HCT116 (cell line): ENCODE data around the gene RANBP17. TPM values are rescaled to one million over a fixed set of nuclear protein-coding genes. Genes with fewer than 3 reads are reported as not detected.
"Not testable (repeated sequence)": the region's sequence is repeated elsewhere in the genome, so short reads cannot be mapped to it uniquely, and the experiment has no call there.

Experiments
- ATAC-seq: fragments of 200-7000 bp; cut with Tn5 transposase; 2 replicates; pipeline ENCODE4 v1.9.1; 2020; ENCODE audit warnings: mild to moderate bottlenecking, moderate library complexity
- BruUV-seq: library from RNA; stranded (reverse); fragments of 400-500 nt; replicated peaks from 2 replicates; lab custom pipeline; 2021; lab: Mats Ljungman, UMichigan
- CTCF ChIA-PET: fragments of 300-600 bp; sonication (Branson Sonifier 250); formaldehyde crosslinking; loops from one replicate; lab custom pipeline; 2021; ENCODE audit warnings: antibody characterized with exemption; lab: Charles Lee
- POLR2A ChIA-PET: fragments of 300-600, 350-600 bp; sonication (Branson Sonifier 250); formaldehyde crosslinking; loops from one replicate; lab custom pipeline; 2021; ENCODE audit warnings: antibody characterized with exemption; lab: Charles Lee
- RAD21 ChIA-PET, 2 experiments: fragments of 300-600 bp; sonication (Branson Sonifier 250); formaldehyde crosslinking; loops; one replicate each; lab custom pipeline; 2023; ENCODE audit warnings: low total read pairs in 2 of 2; ENCODE audit not compliant: uncharacterized antibody in 2 of 2, unreplicated experiment in 2 of 2, low non-redundant PET in 1 of 2; lab: Charles Lee
- DNase-seq: peaks from one replicate; pipeline ENCODE4 v3.0.0-alpha.2; 2010; ENCODE audit warnings: low read depth, low spot score
- H2AFZ ChIP-seq: fragments of 200-600 bp; shearing (Covaris generic), sonication (generic); 2 replicates; pipeline ENCODE4 v1.6.1; 2017; ENCODE audit warnings: low read depth, mixed run types, mixed read lengths, antibody characterized with exemption, low read length; ENCODE audit not compliant: poor library complexity, severe bottlenecking
- H3K27ac ChIP-seq: 2 replicates; pipeline ENCODE4 v1.5.1; 2012; ENCODE audit warnings: low read depth, low read length
- H3K27me3 ChIP-seq: fragments of 200-600 bp; sonication (generic); 2 replicates; pipeline ENCODE4 v1.6.1; 2016; ENCODE audit warnings: mixed run types, low read length, mixed read lengths; ENCODE audit not compliant: insufficient read depth
- H3K36me3 ChIP-seq, 2 experiments: fragments of 200-500 bp in 1 of 2; fragments of 200-600 bp in 1 of 2; sonication (Bioruptor generic) in 1 of 2; sonication (generic) in 1 of 2; 2 replicates each; pipeline versions ENCODE4 v1.5.1 to v1.6.1; 2014 to 2016; ENCODE audit warnings: low read length in 2 of 2, inconsistent platforms in 1 of 2, mixed read lengths in 1 of 2, mixed run types in 1 of 2; ENCODE audit not compliant: insufficient read depth in 2 of 2, control insufficient read depth in 1 of 2
- H3K4me1 ChIP-seq, 2 experiments: fragments of 200-600 bp in 1 of 2; sonication (generic) in 1 of 2; 2 replicates each; pipeline versions ENCODE4 v1.5.1 to v1.6.1; 2012 to 2017; ENCODE audit warnings: low read length in 2 of 2, inconsistent platforms in 1 of 2, mild to moderate bottlenecking in 1 of 2, mixed read lengths in 1 of 2, mixed run types in 1 of 2, moderate library complexity in 1 of 2; ENCODE audit not compliant: insufficient read depth in 2 of 2, control insufficient read depth in 1 of 2
- H3K4me2 ChIP-seq: fragments of 200-600 bp; sonication (generic); 2 replicates; pipeline ENCODE4 v1.6.1; 2017; ENCODE audit warnings: mixed run types, low read length, mixed read lengths
- H3K4me3 ChIP-seq, 2 experiments: fragments of 200-600 bp in 1 of 2; sonication (generic) in 1 of 2; replicated peaks in 1 of 2; 2 replicates each; pipeline ENCODE4 v1.5.1; 2011 to 2016; ENCODE audit warnings: low read length in 2 of 2, control low read depth in 1 of 2, low read depth in 1 of 2, mild to moderate bottlenecking in 1 of 2, mixed read lengths in 1 of 2, mixed run types in 1 of 2
- H3K79me2 ChIP-seq: fragments of 200-600 bp; sonication (generic); 2 replicates; pipeline ENCODE4 v1.6.1; 2017; ENCODE audit warnings: mild to moderate bottlenecking, mixed run types, low read length, moderate library complexity, mixed read lengths; ENCODE audit not compliant: insufficient read depth
- H3K9ac ChIP-seq: fragments of 200-600 bp; sonication (generic); 2 replicates; pipeline ENCODE4 v1.6.1; 2016; ENCODE audit warnings: low read length, mixed read lengths
- H3K9me2 ChIP-seq: fragments of 200-600 bp; sonication (generic), shearing (Covaris generic); 2 replicates; pipeline ENCODE4 v1.6.1; 2017; ENCODE audit warnings: mixed run types, mild to moderate bottlenecking, moderate library complexity; ENCODE audit not compliant: insufficient read depth
- H3K9me3 ChIP-seq, 2 experiments: fragments of 200-500 bp in 1 of 2; fragments of 200-600 bp in 1 of 2; sonication (Bioruptor generic) in 1 of 2; sonication (generic) in 1 of 2; 2 replicates each; pipeline ENCODE4 v1.6.1; 2014 to 2017; ENCODE audit warnings: low read length in 2 of 2, mixed read lengths in 2 of 2, inconsistent platforms in 1 of 2, low read depth in 1 of 2, mild to moderate bottlenecking in 1 of 2, mixed run types in 1 of 2, moderate library complexity in 1 of 2; ENCODE audit not compliant: control insufficient read depth in 1 of 2, insufficient read depth in 1 of 2
- H4K20me1 ChIP-seq: fragments of 200-600 bp; sonication (generic), shearing (Covaris generic); 2 replicates; pipeline ENCODE4 v1.6.1; 2017; ENCODE audit warnings: mixed run types, mild to moderate bottlenecking, moderate library complexity; ENCODE audit not compliant: insufficient read depth
- ATF3 ChIP-seq: IDR thresholded peaks from 2 replicates; pipeline ENCODE4 v1.6.1; 2012
- CBX3 ChIP-seq: IDR thresholded peaks from 2 replicates; pipeline ENCODE4 v1.6.1; 2012; ENCODE audit warnings: low read depth
- CTCF ChIP-seq, 3 experiments: fragments of 200-600 bp in 1 of 3; sonication (generic) in 1 of 3; IDR thresholded peaks in 2 of 3; conservative IDR thresholded peaks in 1 of 3; 2 replicates each; pipeline ENCODE4 v1.5.1; 2012 to 2017; ENCODE audit warnings: low read depth in 2 of 3, low read length in 2 of 3, antibody characterized with exemption in 1 of 3, borderline replicate concordance in 1 of 3, control low read depth in 1 of 3, mild to moderate bottlenecking in 1 of 3, mixed read lengths in 1 of 3, mixed run types in 1 of 3, moderate library complexity in 1 of 3; ENCODE audit not compliant: insufficient read depth in 1 of 3
- EGR1 ChIP-seq: IDR thresholded peaks from 2 replicates; pipeline ENCODE4 v1.6.1; 2012; ENCODE audit warnings: low read depth
- ELF1 ChIP-seq: IDR thresholded peaks from 2 replicates; pipeline ENCODE4 v1.6.1; 2012; ENCODE audit warnings: low read depth, borderline replicate concordance
- POLR2AphosphoS5 ChIP-seq: IDR thresholded peaks from 2 replicates; pipeline ENCODE4 v1.6.1; 2011; ENCODE audit warnings: mild to moderate bottlenecking, low read depth, low read length, moderate library complexity
- SIN3A ChIP-seq: IDR thresholded peaks from 2 replicates; pipeline ENCODE4 v1.6.1; 2012; ENCODE audit warnings: low read depth
- SRF ChIP-seq: IDR thresholded peaks from 2 replicates; pipeline ENCODE4 v1.6.1; 2012; ENCODE audit warnings: low read depth
- ZBTB33 ChIP-seq: IDR thresholded peaks from 2 replicates; pipeline ENCODE4 v1.6.1; 2011; ENCODE audit warnings: mild to moderate bottlenecking, low read length, moderate library complexity; ENCODE audit not compliant: insufficient replicate concordance; ENCODE audit errors: extremely low read depth
- ZNF274 ChIP-seq: fragments of 200-500 bp; sonication (Bioruptor generic); IDR thresholded peaks from 2 replicates; pipeline ENCODE4 v1.6.1; 2014; ENCODE audit warnings: mild to moderate bottlenecking, low read depth, low read length, inconsistent platforms
- intact Hi-C: fragments of 100-400 bp; cut with micrococcal nuclease; formaldehyde crosslinking; loops from 2 replicates; pipeline ENCODE4 v1.10.0; 2022
- total RNA-seq: library from RNA; stranded (reverse); gene quantifications from one replicate; pipeline ENCODE4 v1.2.1, GENCODE V29; 2021; ENCODE audit not compliant: unreplicated experiment

RANBP17 gene
- total RNA-seq, 1 experiment from 2014 or later, result 18.2 TPM

- Histone ChIP-seq H4K20me1 (no peaks in the 10 kb centered on the region), H3K4me3 (no peak overlapping the region), H3K27me3 (no peaks in the 10 kb centered on the region), H3K36me3 (no peaks in the 10 kb centered on the region), H3K9ac (no peak overlapping the region), H3K9me3 (no peaks in the 10 kb centered on the region; a peak in 1 of 4 replicates), H3K4me2 (no peak overlapping the region), H2AFZ (no peak overlapping the region), H3K4me1 (peaks cover 3 to 5% of the 10 kb centered on the region in 2 experiments; a peak in 2 of 4 replicates), H3K9me2 (no peaks in the 10 kb centered on the region), H3K79me2 (peaks cover 75% of the 10 kb centered on the region), H3K27ac (no peak overlapping the region)
- no TSS peak for BruUV-seq
- POLR2A ChIA-PET, result no interaction called here
- no peak for ATAC-seq
- RAD21 ChIA-PET, result no interaction called here
- no peak for DNase-seq
- intact Hi-C loops, result no loop called here
- TF ChIP-seq CBX3, result no peak
- no peak for TF ChIP-seq SRF
- CTCF ChIA-PET, result no interaction called here
Observed at GRCh38 chr5:170867825-170868224, 6.0 kb downstream of the RANBP17 start.

GRCh38 chr5:170870390-170870789, 8.6 kb downstream of the RANBP17 start:
- H3K27me3 ChIP-seq, H3K9ac ChIP-seq, H3K9me2 ChIP-seq, H3K4me3 ChIP-seq, CTCF ChIA-PET, intact Hi-C loops, H3K4me2 ChIP-seq, DNase-seq, H3K4me1 ChIP-seq, BruUV-seq, RAD21 ChIA-PET, H2AFZ ChIP-seq, ATAC-seq, H3K36me3 ChIP-seq, H3K9me3 ChIP-seq, POLR2A ChIA-PET, H4K20me1 ChIP-seq, H3K27ac ChIP-seq: not testable (repeated sequence)
- H3K79me2 ChIP-seq, result peaks cover 72% of the 10 kb centered on the region

- RAD21 ChIA-PET, result no interaction called here
- no peak overlapping the region for H2AFZ ChIP-seq
- DNase-seq (no peak), ATAC-seq (no peak)
- H3K27ac ChIP-seq, result no peak overlapping the region
- intact Hi-C loops, result no loop called here
- H3K4me2 ChIP-seq, result no peak overlapping the region
- H3K4me1 ChIP-seq, result no peaks in the 10 kb centered on the region
- CTCF ChIA-PET, result no interaction called here
- no peaks in the 10 kb centered on the region for H3K9me2 ChIP-seq
- no TSS peak for BruUV-seq
- H4K20me1 ChIP-seq, result no peaks in the 10 kb centered on the region
- no peaks in the 10 kb centered on the region; a peak in 1 of 4 replicates for H3K9me3 ChIP-seq
- H3K36me3 ChIP-seq, result no peaks in the 10 kb centered on the region
- no peaks in the 10 kb centered on the region for H3K27me3 ChIP-seq
- peaks cover 68% of the 10 kb centered on the region for H3K79me2 ChIP-seq
- H3K4me3 ChIP-seq, result no peak overlapping the region
- POLR2A ChIA-PET, result no interaction called here
- H3K9ac ChIP-seq, result no peak overlapping the region
- no peak for TF ChIP-seq ELF1
- TF ChIP-seq CBX3, result no peak
- TF ChIP-seq ZNF274, result no peak
- TF ChIP-seq ZBTB33, result no peak
- TF ChIP-seq ATF3, result no peak
- no peak for TF ChIP-seq POLR2AphosphoS5
- TF ChIP-seq SIN3A, result no peak
- TF ChIP-seq CTCF (IDR thresholded peaks at IDR 0.05 in 2 of 3, conservative IDR thresholded peaks at IDR 0.05 in 1 of 3; ENCODE audit: borderline replicate concordance in 1 of 3, insufficient read depth in 1 of 3, low read depth in 2 of 3, low read length in 2 of 3), result no peak
- TF ChIP-seq EGR1, result no peak
Observed at GRCh38 chr5:170874017-170874416, 12.2 kb downstream of the RANBP17 start.
